WERI-Rb-1 (cell line): ENCODE data around the gene ATF7.
A peak's percentile ranks its signal among the peaks of the same experiment; 100 is the strongest.

Experiments
- DNase-seq: peaks from one replicate; pipeline ENCODE4 v3.0.0-alpha.2; 2020
- H3K27ac ChIP-seq: fragments of 250-450 bp; sonication (Bioruptor Pico); 2 replicates; pipeline ENCODE4 v1.5.1; 2020; ENCODE audit warnings: mild to moderate bottlenecking, moderate library complexity
- H3K27me3 ChIP-seq: fragments of 250-450 bp; sonication (Bioruptor Pico); 2 replicates; pipeline ENCODE4 v1.5.1; 2021; ENCODE audit warnings: mild to moderate bottlenecking, low read depth, moderate library complexity; ENCODE audit not compliant: insufficient read depth, severe bottlenecking
- H3K36me3 ChIP-seq: fragments of 250-450 bp; sonication (Bioruptor Pico); 2 replicates; pipeline ENCODE4 v1.5.1; 2020; ENCODE audit warnings: mild to moderate bottlenecking, moderate library complexity
- H3K4me3 ChIP-seq: 2 replicates; pipeline ENCODE4 v1.5.1; 2011; ENCODE audit warnings: low read depth, mild to moderate bottlenecking, control low read depth, low read length
- H3K9me3 ChIP-seq: fragments of 250-450 bp; sonication (Bioruptor Pico); 2 replicates; pipeline ENCODE4 v1.5.1; 2021; ENCODE audit warnings: mild to moderate bottlenecking, moderate library complexity; ENCODE audit not compliant: severe bottlenecking
- TF ChIP-seq, protein P1 (sequence below): IDR thresholded peaks from 2 replicates; pipeline ENCODE4 v1.5.1; 2011; ENCODE audit warnings: low read depth, mild to moderate bottlenecking, control low read depth, inconsistent platforms, low read length

The ATF7 gene

GRCh38 chr12:53626702-53627169, 554 bp upstream of the ATF7 start:
- H3K36me3 ChIP-seq: peaks cover 9% of the 10 kb centered on the region
- peak overlapping the region; percentile 69 for H3K4me3 ChIP-seq
- TF ChIP-seq, protein P1, sequence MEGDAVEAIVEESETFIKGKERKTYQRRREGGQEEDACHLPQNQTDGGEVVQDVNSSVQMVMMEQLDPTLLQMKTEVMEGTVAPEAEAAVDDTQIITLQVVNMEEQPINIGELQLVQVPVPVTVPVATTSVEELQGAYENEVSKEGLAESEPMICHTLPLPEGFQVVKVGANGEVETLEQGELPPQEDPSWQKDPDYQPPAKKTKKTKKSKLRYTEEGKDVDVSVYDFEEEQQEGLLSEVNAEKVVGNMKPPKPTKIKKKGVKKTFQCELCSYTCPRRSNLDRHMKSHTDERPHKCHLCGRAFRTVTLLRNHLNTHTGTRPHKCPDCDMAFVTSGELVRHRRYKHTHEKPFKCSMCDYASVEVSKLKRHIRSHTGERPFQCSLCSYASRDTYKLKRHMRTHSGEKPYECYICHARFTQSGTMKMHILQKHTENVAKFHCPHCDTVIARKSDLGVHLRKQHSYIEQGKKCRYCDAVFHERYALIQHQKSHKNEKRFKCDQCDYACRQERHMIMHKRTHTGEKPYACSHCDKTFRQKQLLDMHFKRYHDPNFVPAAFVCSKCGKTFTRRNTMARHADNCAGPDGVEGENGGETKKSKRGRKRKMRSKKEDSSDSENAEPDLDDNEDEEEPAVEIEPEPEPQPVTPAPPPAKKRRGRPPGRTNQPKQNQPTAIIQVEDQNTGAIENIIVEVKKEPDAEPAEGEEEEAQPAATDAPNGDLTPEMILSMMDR: no peak
- no peaks in the 10 kb centered on the region for H3K9me3 ChIP-seq
- H3K27ac ChIP-seq: peak overlapping the region; percentile 99
- no peaks in the 10 kb centered on the region for H3K27me3 ChIP-seq
- no peak for DNase-seq

- DNase-seq: no peak
- Histone ChIP-seq H3K9me3 (no peaks in the 10 kb centered on the region), H3K27me3 (no peaks in the 10 kb centered on the region), H3K36me3 (peaks cover 9% of the 10 kb centered on the region), H3K27ac (peak overlapping the region; percentile 99), H3K4me3 (peak overlapping the region; percentile 69)
- TF ChIP-seq, protein P1: no peak
Observed at GRCh38 chr12:53625373-53625945, 723 bp downstream of the ATF7 start.

DNA sequence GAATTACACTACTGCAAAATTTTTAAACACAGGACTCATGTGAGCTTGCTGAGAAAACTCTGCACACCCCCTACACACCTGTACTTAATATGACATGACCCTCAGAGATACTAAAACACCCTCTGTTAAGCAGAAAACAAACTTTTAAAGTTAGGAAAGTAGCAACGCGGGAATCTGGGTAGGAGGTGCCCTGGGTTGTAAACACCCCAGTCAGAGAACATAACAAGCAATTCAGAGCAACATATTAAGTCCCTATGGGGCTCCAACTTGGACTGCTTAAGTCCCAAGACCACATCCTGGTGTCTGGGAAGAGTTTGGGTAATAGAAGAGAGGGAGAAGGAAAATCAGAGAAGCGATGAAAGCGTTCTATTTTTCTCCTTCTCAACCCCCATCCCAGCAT, 1.2 kb downstream of the ATF7 start:
- H3K27ac ChIP-seq: no peak overlapping the region
- DNase-seq: no peak

DNA sequence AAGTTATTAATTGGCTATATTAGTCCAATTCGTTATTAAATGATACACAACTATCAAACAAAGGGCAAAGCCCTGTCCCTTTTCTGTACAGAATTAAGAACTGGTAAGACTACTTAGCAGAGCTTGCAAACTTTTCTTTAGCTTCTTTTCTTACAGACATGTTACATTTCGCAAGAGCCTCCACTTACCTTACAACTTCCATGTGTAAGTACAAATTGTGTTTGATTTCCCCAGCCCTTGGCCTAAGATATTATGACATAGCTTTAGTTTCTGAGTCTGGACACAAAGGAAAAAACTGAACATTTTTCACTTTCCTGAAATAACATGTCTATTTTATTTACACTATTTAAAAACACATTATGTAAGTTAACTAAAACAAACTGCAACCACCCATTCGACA, 1.7 kb downstream of the ATF7 start:
- Histone ChIP-seq H3K27ac (no peak overlapping the region), H3K36me3 (peaks cover 9% of the 10 kb centered on the region), H3K27me3 (no peaks in the 10 kb centered on the region), H3K9me3 (no peaks in the 10 kb centered on the region), H3K4me3 (no peak overlapping the region)
- no peak for DNase-seq
- TF ChIP-seq, protein P1: no peak

More for the DNA sequence above, 1.2 kb downstream of the ATF7 start:
- Histone ChIP-seq H3K27me3 (no peaks in the 10 kb centered on the region), H3K4me3 (peak overlapping the region; percentile 69), H3K9me3 (no peaks in the 10 kb centered on the region), H3K36me3 (peaks cover 9% of the 10 kb centered on the region)
- TF ChIP-seq, protein P1: no peak

- Histone ChIP-seq H3K4me3 (no peak overlapping the region), H3K27ac (no peak overlapping the region), H3K27me3 (no peaks in the 10 kb centered on the region), H3K36me3 (peaks cover 9% of the 10 kb centered on the region), H3K9me3 (no peaks in the 10 kb centered on the region)
- TF ChIP-seq, protein P1: no peak
- DNase-seq: no peak
Observed at GRCh38 chr12:53623548-53624385, 2.4 kb downstream of the ATF7 start.
